ENCODE data around the gene PAXIP1.

Gene PAXIP1

DNA sequence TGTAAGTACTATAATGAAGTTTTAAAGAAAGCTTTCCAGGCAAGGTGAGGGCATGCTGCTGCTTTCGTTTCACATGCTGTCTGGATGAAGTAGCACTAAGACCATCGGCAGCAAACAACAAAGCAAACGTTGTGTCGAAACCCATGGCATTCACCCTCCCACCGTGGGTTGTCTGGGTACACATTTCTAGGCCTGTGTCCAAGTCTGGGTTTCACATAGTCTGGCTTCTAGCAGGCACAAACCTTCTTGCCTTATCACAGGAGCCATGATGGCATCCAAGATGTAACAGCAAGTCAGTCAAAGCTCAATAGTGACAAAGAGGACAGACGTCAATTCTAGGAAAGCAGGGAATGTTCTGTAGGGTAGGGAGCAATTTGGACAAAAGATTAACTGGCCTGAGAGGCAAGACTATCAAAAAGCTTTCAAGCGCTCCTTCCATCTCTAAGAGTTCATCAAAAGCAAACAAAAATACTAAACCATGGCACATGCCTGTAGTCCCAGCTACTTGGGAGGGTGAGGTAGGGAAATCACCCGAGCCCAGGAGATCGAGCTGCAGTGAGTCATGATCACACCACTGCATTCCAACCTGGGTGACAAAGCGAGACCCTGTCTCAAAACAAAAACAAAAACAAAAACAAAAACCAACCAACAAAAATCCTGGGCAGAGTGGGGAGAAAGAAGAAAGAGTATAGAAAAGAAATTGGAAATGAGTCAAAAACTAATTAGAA lies 42.7 kb downstream of the PAXIP1 start:
- H3K27ac ChIP-seq = no peak overlapping the region
- TF ChIP-seq, protein P1, sequence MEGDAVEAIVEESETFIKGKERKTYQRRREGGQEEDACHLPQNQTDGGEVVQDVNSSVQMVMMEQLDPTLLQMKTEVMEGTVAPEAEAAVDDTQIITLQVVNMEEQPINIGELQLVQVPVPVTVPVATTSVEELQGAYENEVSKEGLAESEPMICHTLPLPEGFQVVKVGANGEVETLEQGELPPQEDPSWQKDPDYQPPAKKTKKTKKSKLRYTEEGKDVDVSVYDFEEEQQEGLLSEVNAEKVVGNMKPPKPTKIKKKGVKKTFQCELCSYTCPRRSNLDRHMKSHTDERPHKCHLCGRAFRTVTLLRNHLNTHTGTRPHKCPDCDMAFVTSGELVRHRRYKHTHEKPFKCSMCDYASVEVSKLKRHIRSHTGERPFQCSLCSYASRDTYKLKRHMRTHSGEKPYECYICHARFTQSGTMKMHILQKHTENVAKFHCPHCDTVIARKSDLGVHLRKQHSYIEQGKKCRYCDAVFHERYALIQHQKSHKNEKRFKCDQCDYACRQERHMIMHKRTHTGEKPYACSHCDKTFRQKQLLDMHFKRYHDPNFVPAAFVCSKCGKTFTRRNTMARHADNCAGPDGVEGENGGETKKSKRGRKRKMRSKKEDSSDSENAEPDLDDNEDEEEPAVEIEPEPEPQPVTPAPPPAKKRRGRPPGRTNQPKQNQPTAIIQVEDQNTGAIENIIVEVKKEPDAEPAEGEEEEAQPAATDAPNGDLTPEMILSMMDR (conservative IDR thresholded peaks at IDR 0.05) = no peak
- TF ChIP-seq ZFX (IDR thresholded peaks at IDR 0.05) = no peak

DNA sequence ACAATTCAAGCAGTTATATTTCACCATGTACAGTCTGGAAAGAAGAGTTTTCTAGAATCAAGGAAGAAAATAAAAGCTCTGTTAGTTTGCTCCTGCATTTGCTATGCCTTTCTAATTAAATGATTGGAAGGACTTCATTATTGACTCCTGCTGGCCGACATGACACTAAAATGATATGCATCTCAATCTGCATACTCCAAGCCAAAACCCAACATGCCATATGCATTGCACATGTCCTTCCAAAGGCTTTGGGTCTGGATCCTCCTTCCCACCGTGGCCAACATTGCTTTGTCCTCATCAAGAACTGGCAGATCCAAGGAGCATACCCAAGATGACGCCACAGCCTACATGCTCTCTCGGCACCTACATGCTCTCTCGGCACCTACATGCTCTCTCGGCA lies 46.5 kb downstream of the PAXIP1 start:
- TF ChIP-seq, protein P1 (conservative IDR thresholded peaks at IDR 0.05) = no peak
- no peak for TF ChIP-seq ZFX (IDR thresholded peaks at IDR 0.05)
- no peak overlapping the region for H3K27ac ChIP-seq

DNA sequence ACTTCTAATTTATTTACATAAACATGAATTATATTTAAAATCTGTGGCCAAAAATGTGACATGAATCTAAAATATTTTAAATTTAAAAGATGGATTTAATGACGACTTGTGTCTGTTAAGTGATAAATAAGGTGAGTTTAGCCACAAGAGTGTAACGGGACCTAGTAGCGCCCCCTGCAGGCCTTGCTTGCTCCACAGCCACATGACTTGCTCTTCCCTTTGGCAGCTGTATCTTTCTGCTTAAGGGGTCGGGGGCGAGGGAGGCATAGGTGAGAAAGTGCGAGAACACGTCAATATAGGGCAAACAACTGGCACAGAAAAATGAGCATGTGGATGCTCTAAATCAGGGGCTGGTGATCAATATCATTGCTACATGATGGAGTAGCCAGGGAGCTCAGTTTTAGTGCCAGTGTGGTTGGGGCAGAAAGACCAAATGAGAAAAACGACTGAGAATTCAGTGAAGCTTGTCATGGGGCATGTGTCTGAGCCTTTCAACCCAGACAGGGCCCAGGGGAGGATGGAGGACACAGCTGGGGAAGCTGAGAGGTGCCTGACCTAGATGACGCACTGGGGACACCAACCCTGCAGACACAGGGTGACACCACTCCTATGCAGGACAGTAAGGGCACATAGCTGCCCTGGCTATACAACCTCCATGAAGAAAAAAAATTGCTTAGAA lies 49.8 kb downstream of the PAXIP1 start:
- no peak overlapping the region for H3K27ac ChIP-seq
- no peak for TF ChIP-seq ZFX (IDR thresholded peaks at IDR 0.05)
- TF ChIP-seq, protein P1 (conservative IDR thresholded peaks at IDR 0.05) = peak; percentile 93

DNA sequence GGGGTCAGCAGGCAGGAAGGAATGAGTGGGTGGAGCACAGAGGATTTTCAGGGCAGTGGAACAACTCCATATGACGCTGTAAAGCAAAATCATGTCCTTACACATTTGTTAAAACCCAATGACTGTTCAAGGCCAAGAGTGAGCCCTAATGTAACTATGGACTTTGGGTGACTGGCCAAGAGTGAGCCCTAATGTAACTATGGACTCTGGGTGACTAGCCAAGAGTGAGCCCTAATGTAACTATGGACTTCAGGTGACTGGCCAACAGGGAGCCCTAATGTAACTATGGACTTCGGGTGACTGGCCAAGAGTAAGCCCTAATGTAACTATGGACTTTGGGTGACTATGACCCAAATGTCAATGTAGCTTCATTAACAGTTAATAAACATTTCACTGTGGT lies 52.0 kb downstream of the PAXIP1 start:
- TF ChIP-seq ZFX (IDR thresholded peaks at IDR 0.05) = no peak
- TF ChIP-seq, protein P1 (conservative IDR thresholded peaks at IDR 0.05) = no peak
- H3K27ac ChIP-seq = no peak overlapping the region

DNA sequence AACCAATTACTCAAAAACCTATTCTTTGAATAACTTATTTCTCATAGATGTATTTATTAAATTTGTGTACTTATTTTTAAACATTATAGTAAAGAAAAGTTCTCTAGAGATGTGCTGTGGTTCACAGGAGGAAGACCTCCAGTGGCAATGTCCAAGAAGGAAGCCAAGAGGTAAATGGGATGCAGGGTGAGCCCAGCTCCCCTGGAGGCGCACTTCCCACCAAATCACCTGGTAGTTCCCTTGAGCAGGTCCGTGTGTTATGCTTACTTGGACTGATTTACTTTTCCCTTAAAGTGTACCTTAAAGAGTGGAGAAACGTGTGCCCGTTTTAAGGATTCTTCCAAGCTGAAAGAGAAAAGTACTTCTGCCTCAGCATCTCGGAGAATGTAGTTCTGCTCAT lies 55.3 kb downstream of the PAXIP1 start:
- no peak for TF ChIP-seq ZFX (IDR thresholded peaks at IDR 0.05)
- TF ChIP-seq, protein P1 (conservative IDR thresholded peaks at IDR 0.05) = no peak; the same call in 1 of the 2 replicates
- H3K27ac ChIP-seq = no peak overlapping the region

DNA sequence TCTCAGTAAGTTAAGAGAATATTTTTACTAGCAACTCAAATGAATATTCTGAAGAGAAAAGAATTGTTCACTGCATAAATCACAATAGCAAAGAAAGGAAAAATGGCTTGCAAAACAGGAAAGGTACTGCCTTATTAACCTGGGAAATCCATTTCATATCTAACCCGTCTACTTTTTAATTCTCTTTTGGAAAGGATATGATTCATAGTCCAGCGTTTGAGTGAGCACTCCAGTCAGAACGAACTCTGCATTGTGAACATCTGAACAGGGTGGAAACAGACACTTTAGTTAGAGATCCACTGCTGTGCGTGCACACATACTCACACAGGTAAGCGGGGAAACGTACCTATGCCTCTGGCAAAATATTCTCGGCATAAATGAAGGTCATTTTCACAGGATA lies 56.8 kb downstream of the PAXIP1 start:
- TF ChIP-seq, protein P1 (conservative IDR thresholded peaks at IDR 0.05) = no peak
- TF ChIP-seq ZFX (IDR thresholded peaks at IDR 0.05) = no peak
- no peak overlapping the region for H3K27ac ChIP-seq

DNA sequence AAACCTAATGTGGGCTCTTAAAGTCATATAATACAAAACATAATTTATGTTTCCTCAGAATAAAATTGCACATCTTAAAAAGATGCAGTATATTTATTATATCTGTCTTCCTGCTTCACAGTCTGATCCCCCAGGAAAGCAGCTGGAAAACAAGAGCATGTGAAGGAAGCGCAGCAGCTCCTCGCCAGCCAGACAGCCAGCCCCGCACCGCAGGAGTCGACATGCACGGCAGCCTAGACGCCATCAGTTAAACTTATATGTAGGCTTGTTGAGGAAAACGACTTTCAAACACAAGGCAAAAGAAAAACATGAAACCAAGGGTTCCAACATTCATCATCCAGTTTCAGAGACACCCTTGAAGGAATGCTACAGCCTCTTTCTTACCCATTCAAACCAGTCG lies 59.0 kb downstream of the PAXIP1 start:
- no peak overlapping the region for H3K27ac ChIP-seq
- TF ChIP-seq, protein P1 (conservative IDR thresholded peaks at IDR 0.05) = no peak
- TF ChIP-seq ZFX (IDR thresholded peaks at IDR 0.05) = no peak
